Stimulated activated CD4-positive, alpha-beta T cell treated with anti-CD3 and anti-CD28 coated beads, Interleukin-15, amount 100 ng/mL, for 48 hours (primary cell): Measurements from ENCODE around the gene ETF1.
"Not testable (repeated sequence)": the region's sequence is repeated elsewhere in the genome, so short reads cannot be mapped to it uniquely, and the experiment has no call there.

Experiments used
- DNase-seq, 2 donors: peaks; one replicate each; pipeline ENCODE4 v3.0.0-alpha.2; 2020; ENCODE audit warnings: low read depth in 2 of 2

Gene ETF1

DNA sequence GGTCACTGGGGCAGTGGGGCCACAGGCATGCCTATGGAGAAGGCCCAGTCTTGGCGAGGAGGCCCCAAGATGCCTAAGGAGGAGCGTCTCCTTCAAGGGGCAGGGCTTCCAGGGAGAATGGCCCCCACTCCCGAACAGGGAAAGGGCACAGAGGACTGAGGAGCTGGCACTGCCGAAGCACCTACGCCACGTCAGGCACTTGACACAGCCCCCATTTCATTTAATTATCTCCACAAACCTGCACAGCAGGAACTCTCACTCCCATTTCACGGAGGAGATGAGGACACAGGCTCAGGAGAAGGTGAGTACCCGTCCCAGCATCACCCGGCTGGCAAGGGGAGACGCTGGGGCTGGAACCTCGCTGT, 51.8 kb downstream of the ETF1 start:
- no peak for DNase-seq

DNA sequence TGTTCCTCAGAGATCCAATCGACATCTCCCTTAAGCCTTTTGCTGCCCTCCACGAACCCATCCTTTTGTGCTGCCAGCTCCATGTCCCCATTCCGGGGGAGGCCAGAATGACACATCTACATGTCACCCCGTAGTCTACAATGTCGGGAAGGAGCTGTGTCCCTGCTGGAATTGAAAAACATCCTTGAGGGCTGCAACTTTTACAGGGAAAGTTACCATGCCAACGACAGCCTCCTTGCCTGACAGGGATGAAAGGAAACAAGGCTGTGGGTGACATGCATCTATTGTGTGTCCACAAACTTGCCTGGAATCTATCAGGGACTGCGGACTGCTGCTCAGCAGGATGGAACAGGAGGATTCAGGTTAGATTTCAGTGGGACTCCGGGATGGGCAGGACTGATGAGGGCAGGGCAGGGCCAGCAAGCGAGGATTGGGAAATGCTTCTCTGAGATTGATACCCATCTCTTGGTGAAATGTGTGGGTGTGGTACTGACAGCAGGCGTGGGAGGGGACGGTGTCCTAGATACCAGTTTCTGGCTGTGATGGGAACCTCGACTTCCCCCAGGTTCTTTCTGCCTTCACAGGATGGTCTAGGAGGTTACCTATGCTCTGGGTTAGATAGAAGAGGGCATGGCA, 52.3 kb downstream of the ETF1 start:
- DNase-seq, result no peak

DNA sequence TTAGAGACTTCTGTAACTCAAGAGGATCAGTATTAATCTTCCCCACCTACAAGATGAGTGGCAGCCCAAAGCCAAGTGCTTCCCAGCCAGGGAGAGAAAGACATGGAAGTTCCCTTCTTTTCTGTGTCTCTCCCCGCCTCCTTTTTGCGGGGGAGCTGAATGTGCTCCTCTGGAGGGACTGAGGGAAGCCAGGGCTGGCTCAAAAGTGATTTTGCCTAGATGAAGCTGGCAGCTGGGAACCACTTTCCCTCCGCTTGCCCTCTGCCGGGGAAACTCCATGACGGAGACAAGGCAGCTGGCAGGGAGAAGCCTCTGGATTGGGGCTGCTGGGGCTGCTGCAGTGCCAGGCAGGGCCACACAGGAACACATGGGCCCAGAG, 53.4 kb downstream of the ETF1 start:
- DNase-seq, result no peak

DNA sequence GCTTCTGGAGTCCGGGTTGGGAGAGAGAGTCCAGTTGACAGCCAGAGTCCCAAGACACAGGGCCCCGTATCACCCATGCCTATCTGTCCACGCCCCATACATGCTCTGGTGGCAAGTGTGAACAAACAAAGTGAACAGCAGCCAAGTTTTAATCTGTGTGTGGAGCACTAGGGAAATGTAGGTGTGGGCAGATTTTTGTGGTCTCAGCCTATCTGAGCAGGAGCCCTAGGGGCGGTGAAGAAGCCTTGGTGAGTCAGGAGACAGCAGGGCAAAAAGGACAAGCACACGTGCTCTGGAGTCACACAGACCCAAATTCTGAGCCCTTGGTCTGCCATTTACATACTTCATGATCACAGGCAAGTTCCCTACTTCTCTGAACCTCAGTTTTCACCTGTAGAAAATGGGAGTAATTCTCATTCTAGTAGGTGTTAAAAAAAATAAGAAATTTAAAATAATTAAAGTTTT, 54.5 kb downstream of the ETF1 start:
- DNase-seq, result no peak

DNA sequence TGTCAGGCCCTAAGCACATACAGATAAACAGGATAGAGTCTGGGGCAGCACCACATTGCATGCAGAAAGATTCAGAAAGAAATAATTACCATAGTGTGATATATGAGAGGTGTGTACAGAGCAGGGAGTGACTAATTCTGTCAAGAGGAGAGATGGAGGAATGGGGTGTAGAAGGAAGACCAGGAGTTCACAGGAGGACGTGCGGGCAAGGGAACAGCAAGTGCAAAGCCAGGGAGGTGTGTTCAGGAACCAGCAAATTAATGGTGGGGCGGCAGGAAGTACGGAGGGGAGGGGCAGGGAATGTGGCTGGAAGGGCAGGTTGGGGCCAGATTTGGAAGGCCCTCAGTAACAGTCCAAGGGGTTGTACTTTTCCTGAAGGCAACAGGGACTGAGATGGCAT, 60.4 kb downstream of the ETF1 start:
- no peak for DNase-seq

DNA sequence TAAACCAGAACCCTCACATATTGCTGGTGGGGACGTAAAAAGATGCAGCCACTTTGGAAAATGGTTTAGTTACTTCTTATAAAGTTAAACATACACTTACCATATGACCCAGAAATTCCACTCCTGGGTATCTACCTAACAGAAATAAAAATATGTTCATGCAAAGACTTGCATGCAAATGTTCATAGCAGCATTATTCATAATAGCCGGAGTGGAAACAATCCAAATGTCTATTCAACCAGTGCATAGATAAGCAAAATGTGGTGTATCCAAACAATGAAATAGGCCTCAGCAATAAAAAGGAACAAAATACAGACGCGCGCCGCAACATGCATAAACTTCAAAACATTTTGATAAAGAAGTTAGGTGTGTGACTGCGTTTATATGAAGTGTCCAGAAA, 66.1 kb downstream of the ETF1 start:
- DNase-seq, result no peak

DNA sequence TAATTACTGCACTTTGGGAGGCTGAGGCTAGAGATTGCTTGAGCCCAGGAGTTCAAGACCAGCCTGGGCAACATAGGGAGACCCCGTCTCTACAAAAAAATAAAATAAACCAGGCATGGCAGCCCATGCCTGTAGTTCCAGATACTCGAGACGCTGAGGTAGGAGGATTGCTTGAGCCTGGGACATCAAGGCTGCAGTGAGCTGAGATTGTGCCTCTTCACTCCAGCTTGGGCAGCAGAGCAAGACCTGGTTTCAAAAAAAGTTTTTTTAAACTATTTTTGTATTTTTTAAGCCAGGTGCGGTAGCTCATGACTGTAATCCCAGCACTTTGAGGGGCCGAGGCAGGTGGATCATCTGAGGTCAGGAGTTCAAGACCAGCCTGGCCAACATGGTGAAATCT, 69.9 kb downstream of the ETF1 start:
- not testable (repeated sequence) for DNase-seq

DNA sequence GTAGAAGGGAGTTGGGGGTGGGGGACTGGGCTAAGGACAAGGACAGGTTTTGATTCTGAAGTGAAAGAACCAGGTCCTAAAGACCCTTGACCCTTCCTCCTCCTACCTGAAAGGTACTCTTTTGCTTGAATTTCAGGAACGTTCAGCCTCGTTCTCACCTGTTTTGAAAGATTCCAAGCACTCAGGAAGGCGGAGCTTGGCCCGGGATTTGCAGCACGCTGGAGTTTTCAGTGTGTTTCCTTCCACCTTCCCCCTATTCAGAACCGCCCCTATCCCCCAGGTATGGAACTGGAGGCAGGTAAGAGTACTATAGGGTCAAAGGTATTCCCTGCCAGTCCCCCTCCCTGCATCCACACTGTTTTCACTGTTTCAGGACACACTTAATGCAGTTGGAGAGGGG, 70.7 kb downstream of the ETF1 start:
- no peak for DNase-seq

DNA sequence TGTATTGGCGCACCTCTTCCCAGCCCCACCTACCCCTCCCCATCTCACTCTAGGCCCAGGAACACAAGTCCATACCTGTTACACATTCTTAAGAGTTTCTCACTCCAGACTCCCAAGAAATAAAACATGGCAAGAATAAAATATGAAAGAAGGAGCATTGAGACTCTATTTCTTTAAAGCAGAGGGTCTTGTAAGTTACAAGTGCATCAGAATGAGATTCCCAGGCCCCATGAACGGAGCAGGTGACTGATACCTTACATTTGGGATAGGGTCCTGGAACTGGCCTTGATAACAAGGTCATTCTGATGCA, 72.0 kb downstream of the ETF1 start:
- DNase-seq, result no peak

DNA sequence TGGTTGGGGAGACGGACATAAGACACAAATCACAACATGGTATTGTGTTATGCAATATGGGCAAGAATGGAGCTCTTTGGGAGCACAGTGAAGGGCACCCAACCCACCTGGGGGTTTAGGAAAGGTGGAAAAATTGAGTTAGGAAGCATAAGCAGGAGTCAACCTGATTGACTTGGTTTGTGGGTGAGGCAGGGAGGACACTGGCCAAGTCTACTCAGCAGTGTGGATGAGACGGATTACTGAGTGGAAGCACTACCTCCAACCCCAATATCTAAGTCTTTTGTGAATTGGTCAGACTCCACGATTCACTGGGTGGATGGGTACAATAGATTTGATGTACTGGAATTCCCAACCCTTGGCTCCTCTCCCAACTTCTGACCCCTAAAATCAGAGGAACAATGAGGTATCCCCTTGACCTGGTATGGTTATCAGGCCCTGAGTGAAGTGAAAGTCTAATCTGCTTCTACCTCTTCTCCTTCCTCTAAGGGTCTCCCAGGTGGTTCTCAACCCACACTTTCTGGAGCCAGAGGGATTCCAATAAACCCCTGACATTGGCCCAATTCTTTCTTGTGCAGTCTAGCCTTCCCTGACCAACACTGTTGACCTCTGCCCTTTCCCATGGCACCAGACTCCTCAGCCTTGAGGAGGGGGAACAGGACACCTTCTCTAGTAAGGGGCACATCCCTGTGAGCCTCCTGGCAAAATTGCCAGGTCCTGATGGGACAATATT, 72.5 kb downstream of the ETF1 start:
- DNase-seq, result no peak

DNA sequence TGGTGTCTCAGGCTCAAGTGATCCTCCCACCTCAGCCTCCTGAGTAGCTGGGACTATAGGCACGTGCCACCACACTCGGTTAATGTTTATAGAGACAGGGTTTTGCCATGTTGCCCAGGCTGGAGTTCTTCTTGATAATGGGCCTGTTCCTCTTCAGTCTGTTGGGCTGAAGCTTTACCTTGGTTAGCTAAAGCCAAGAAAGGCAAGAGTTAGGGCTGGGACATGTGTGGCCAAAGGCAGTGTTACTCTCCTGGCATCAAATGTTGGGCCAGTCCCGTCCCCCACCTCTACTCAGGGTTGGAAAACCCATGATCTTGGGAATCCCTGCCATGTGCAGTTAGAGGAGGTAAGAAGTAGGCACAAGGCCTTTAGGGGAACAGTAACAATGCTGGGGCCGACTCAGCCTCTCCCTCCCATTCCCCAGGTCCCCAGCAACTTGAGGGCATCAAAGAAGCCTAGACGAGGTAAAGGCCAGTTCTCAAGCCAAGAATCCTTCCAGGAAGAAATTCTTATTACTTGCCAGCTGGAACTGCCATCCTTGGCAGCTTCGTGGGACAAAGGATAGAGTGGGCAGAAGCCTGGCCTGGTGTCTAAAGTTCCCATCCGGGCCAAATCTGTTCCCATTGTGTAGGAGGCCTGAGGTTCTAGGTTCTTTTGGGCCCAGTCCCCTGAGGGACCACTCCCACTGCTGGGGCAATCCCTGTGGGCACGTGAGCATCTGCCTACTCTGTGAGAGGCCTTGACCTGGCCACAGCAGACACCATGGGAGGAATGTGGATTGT, 73.3 kb downstream of the ETF1 start:
- no peak for DNase-seq

DNA sequence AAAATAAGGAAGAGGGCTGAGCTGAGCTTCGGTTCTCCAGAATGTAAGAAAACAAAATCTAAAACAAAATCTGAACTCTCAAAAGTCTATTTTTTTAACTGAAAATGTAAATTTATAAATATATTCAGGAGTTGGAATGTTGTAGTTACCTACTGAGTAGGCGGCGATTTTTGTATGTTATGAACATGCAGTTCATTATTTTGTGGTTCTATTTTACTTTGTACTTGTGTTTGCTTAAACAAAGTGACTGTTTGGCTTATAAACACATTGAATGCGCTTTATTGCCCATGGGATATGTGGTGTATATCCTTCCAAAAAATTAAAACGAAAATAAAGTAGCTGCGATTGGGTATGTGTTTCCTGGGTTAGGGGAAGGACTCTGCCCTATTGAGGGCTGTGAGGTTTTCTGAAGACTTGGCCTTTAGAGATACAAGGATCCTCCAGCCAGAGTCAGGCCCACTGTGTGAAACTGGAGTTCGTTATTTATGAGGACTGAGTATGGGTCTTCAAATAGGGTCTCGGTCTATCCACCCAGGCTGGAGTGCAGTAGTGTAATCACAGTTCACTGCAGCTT, 74.0 kb downstream of the ETF1 start:
- no peak for DNase-seq

DNA sequence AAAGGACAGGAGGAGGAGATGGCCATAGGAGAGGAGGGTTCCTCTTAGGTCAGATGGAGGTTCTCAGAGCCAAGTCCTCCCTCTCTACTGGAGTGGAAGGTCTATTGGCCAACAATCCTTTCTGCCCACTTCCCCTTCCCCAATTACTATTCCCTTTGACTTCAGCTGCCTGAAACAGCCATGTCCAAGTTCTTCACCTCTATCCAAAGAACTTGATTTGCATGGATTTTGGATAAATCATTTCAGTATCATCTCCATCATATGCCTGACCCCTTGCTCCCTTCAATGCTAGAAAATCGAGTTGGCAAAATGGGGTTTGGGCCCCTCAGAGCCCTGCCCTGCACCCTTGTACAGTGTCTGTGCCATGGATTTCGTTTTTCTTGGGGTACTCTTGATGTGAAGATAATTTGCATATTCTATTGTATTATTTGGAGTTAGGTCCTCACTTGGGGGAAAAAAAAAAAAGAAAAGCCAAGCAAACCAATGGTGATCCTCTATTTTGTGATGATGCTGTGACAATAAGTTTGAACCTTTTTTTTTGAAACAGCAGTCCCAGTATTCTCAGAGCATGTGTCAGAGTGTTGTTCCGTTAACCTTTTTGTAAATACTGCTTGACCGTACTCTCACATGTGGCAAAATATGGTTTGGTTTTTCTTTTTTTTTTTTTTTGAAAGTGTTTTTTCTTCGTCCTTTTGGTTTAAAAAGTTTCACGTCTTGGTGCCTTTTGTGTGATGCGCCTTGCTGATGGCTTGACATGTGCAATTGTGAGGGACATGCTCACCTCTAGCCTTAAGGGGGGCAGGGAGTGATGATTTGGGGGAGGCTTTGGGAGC, 74.7 kb downstream of the ETF1 start:
- DNase-seq, result no peak

DNA sequence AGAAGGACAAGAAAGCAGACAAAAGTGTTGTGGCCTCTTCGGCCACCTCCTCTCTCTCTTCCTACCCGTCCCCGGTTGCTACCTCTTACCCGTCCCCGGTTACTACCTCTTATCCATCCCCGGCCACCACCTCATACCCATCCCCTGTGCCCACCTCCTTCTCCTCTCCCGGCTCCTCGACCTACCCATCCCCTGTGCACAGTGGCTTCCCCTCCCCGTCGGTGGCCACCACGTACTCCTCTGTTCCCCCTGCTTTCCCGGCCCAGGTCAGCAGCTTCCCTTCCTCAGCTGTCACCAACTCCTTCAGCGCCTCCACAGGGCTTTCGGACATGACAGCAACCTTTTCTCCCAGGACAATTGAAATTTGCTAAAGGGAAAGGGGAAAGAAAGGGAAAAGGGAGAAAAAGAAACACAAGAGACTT, 75.3 kb downstream of the ETF1 start:
- DNase-seq, result no peak

DNA sequence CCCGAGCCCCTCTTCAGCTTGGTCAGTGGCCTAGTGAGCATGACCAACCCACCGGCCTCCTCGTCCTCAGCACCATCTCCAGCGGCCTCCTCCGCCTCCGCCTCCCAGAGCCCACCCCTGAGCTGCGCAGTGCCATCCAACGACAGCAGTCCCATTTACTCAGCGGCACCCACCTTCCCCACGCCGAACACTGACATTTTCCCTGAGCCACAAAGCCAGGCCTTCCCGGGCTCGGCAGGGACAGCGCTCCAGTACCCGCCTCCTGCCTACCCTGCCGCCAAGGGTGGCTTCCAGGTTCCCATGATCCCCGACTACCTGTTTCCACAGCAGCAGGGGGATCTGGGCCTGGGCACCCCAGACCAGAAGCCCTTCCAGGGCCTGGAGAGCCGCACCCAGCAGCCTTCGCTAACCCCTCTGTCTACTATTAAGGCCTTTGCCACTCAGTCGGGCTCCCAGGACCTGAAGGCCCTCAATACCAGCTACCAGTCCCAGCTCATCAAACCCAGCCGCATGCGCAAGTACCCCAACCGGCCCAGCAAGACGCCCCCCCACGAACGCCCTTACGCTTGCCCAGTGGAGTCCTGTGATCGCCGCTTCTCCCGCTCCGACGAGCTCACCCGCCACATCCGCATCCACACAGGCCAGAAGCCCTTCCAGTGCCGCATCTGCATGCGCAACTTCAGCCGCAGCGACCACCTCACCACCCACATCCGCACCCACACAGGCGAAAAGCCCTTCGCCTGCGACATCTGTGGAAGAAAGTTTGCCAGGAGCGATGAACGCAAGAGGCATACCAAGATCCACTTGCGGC, 75.9 kb downstream of the ETF1 start:
- DNase-seq, result no peak

DNA sequence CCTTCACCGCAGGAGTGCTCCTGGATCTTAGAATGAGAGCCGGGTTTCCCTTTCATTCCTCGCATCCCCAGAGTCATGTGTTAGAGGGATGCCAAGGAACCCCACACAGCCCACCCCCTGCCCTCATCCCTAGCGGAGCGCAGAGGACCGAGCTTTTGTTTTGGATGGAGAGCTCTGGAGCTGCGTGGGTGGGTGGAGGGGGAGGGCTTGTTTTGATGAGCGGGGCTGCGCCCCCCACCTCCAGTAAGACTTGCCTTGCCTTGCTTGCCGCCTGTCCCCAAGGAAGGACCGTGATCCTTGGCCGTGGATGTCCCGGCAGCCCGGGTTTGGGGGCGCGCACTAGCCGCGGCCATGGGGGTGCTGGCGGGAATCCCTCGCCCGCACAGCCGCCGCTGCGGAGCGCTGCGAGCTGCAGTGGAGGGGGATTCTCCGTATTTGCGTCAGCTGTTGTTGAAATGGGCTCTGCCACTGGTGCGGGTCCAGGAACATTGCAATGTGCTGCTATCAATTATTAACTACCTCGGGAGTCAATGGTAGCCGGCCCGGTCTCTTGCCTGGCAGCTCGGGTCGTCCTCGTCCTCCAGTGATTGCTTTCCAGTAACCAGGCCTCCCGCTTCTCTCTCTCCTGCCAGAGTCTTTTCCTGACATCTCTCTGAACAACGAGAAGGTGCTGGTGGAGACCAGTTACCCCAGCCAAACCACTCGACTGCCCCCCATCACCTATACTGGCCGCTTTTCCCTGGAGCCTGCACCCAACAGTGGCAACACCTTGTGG, 76.7 kb downstream of the ETF1 start:
- DNase-seq, result peak in 1 of 2 donors; percentile 9

DNA sequence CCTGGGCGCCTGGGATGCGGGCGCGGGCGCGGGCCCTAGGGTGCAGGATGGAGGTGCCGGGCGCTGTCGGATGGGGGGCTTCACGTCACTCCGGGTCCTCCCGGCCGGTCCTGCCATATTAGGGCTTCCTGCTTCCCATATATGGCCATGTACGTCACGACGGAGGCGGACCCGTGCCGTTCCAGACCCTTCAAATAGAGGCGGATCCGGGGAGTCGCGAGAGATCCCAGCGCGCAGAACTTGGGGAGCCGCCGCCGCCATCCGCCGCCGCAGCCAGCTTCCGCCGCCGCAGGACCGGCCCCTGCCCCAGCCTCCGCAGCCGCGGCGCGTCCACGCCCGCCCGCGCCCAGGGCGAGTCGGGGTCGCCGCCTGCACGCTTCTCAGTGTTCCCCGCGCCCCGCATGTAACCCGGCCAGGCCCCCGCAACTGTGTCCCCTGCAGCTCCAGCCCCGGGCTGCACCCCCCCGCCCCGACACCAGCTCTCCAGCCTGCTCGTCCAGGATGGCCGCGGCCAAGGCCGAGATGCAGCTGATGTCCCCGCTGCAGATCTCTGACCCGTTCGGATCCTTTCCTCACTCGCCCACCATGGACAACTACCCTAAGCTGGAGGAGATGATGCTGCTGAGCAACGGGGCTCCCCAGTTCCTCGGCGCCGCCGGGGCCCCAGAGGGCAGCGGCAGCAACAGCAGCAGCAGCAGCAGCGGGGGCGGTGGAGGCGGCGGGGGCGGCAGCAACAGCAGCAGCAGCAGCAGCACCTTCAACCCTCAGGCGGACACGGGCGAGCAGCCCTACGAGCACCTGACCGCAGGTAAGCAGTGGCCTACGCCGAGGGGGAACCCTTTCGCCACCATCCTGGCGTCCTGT, 77.5 kb downstream of the ETF1 start, which contains the start of gene EGR1:
Gene EGR1, plus strand, starts transcription at position 219 of the 864 bp plus-strand sequence. Its CDS starts 283 bp downstream, at position 502.
- DNase-seq, result peak; percentile 92 to 95

DNA sequence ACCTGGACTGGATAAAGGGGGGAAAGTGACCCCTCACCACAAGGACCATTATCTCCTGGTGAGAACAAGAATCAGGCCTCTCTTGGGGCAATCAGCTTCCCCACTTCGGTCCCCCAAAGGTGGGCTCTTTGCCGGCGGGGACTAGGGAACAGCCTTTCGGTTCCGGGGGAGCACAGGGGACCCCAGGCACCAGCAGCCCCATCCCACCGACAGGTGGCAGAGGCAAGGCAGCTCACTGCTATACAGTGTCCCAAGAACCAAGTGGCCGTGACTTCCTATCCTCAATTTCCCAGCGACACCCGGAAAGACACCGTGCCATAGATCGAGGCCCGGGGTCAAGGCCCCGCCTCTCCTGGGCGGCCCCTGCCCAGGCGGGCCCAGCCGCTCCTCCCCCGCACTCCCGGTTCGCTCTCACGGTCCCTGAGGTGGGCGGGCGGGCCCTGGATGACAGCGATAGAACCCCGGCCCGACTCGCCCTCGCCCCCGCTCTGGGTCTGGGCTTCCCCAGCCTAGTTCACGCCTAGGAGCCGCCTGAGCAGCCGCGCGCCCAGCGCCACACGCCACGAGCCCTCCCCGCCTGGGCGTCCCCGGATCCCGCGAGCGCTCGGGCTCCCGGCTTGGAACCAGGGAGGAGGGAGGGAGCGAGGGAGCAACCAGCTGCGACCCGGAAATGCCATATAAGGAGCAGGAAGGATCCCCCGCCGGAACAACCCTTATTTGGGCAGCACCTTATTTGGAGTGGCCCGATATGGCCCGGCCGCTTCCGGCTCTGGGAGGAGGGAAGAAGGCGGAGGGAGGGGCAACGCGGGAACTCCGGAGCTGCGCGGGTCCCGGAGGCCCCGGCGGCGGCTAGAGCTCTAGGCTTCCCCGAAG, 78.4 kb downstream of the ETF1 start:
- peak; percentile 94 to 97 for DNase-seq
